NK-92 (cell line): ENCODE data around the gene TPRG1L.

Experiments used
- DNase-seq: peaks from one replicate; lab custom pipeline; 2025; ENCODE audit not compliant: unreplicated experiment; lab: John Stamatoyannopoulos, UW

The TPRG1L gene

DNA sequence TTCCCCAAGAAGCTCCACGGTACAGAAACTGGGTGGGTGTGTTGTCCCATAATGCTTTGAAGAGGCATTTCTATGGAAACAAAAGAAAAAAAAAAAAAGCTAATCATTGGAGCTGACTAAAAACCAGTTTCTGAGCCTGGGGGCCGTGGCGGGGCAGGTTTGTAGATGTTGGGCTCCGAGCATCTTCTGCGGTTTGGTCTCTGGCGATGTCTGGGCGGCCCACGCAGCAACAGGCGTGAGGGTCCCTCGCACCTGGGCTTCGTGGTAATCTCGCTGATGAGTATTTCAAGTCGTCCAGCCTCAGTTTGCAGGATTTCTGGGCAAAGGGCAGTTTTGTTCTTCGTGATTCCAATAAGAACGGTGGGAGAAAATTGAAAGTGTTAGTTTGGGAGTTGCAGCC, 34.3 kb downstream of the TPRG1L start:
- DNase-seq = no peak

DNA sequence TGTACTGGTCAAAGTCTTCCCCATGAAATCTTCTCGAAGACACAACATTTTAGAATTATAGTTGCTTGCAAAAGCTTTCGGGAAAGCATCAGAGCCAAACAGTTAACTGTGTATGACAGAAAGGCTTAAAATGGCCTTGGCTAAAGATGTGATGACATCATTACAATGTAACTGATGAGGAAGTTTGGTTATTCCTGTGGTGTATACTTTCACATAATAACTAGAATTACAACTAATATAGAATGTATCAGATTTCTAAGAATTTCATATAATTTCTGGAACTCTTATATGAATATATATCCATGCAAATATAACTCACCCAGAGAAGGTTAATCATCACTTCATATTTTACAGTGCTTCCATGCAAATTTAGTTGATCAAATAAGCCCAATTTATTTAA, 35.9 kb downstream of the TPRG1L start:
- no peak for DNase-seq

DNA sequence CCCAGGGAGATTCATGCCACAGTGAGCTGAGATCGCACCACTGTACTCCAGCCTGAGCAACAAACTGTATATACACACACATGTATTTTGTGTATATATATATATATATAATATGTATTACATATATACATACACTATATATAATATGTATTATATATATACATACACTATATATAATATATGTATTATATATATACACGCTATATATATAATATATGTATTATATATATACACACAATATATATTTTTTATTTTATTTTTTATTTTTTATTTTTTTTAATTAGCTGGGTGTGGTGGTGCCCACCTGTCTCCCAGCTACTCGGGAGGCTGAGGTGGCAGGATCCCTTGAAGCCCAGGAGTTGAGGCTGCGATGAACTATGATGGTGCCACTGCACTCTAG, 36.8 kb downstream of the TPRG1L start:
- no peak for DNase-seq

DNA sequence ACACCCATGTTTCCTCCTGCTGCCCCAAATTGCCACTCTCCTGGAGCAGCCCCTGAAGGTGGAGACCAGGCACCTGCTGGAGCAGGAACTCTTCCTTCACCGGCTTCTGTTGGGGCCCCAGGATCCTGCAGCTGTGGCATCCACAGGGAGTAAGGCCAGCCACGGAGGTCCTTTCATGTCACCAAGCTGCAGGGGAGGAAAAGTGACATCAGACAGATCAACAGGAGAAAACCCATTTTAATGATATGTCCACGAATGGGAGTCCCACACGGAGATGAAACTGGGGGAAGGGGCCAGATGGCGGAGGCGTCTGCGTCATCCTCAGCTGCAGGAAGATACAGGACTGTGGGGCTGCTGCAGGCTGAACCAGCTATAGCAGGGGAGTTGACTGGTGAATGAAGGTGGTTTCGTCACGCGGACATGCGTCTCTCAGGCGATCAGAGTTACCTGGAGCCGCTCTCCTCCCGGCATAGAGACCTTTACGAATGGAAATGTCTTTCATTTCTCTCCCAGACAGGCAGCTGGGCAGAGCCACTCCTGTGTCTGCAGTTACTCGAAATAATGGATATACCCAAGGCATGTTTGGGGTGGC, 37.4 kb downstream of the TPRG1L start:
- DNase-seq = no peak

DNA sequence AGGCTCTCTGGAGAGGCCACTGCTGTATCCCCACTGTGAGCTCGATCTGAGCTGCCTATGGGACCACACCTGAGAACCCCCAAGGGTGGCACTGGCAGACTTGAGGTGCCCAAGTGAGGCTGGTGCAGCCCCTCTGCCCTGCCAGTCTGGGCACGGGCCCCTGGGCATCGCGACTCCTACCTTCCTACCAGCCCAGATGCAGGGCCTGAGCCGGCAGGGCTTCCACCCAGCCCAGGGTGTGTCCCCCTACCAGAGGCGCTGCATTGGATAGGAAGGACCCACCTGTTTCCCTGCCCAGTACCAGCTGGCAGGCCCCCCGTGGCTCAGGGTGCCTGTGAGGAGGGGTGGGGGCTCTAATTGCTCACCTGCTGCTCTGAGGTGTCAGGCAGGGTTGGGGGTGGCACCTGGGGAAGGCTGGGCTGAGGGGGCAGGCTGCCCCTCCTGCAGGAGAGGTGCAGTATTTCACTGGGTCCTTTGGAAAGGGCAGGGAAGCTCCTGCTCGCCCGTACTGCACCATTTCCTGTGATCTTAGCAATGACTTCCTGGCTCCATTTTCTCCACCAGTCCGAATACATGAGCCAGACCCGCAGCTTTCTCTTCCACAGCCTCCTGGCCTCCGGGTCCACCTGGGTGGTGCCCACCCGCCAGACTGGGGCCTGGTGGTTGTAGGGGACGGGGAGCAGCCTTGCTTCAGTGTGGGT, 39.3 kb downstream of the TPRG1L start:
- DNase-seq = no peak

DNA sequence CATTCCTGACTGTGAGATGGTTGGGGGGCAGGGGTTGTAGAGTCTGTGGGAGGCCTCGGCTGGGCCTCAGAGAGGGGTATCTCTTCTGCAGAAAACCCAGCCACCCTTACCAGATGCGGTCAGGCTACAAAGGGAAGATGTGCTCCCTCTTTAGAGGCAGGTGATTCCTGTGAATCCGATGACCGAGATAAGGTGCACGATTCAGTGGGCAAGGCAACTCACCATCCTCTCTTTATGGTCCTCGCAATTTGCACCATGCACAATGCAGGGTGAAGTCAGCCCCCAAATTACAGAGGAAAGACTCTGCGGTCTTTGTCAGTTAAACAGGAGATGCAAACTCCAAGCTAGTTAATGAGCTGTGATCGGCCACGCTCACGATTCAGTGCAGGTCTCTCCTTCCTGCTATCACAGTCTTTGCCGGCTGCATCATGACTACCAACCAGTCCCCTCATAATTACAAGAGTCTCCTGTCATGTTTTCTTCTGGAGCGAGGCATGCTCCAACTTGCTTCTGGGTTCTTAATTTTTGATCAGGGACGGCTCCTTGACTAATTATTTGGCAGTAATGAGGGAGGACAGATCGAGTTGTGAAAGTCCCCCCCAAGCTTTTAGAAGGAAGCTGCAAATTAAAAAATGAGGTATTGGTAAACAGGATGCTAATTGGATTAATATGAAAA, 40.0 kb downstream of the TPRG1L start:
- no peak for DNase-seq

DNA sequence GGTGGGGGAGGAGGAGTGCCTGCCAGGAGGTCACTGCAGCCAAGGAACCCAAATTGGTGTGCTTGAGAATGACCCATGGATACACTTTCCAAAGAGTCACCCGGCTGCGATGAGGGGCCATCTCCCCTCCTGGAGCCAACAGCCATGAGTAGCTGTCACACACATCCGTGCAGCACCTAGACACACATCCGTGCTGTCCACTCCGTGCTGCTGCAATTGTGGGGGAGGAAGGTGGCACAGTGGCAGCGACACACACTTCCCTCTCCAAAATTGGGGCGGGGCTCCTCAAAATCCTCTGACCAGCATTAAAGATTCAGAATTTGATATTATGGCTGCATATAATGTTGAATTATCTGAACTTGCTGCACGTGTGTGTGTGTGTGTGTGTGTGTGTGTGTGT, 43.3 kb downstream of the TPRG1L start:
- DNase-seq = no peak

DNA sequence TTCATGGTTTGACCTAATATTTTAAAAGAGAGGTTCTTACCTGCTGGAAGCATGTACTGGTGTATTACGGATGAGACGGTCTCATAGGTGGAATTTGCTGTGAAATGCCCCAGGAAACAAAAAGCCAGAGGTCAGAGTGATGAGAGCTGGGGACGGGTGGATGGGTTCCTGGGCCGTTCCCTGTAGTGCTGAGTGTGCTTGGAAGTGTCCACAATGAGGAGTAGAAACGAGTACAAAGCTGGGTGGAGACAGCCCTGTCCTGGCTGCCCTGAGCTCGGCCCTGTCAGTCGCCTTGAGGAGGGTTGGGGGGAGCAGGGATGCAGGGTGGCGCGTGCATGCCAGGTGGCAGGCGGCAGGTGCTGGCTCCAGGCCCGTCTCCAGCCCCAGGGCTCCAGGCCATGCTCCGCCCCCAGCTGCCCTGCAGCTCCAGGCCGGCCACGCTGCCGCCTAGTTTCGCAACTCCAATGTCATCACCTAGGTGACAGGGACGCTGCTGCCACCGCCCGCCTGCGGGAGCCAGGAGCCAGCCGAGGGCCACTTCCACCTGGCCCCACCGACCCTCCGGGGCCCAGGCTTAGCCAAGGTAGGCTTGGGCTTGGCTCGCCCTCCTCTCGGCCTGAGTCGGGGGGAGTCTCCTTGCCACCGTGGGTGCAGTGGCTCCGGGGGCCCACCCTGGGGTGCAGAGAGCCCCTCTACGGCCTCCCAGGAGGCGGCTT, 43.9 kb downstream of the TPRG1L start:
- no peak for DNase-seq

DNA sequence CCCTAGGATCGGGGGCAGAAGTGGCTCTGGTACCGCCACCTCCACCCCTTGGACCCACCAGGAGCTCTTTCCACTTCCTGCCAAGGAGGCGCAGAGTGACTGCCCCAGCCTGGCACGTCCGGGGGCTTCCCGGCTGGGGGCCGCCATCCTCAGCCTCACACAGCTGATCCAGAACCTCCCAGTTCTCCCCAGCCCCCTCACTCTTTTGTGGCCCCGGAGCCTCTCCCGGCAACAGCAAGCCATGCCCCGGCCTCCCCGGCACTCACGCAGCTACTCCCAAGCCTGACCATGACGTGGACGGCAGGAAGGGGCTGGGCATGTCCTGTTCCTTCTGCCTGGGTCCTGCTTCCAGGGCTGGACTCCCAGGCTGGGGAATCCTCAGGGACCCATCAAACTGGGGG, 44.6 kb downstream of the TPRG1L start:
- DNase-seq = no peak

DNA sequence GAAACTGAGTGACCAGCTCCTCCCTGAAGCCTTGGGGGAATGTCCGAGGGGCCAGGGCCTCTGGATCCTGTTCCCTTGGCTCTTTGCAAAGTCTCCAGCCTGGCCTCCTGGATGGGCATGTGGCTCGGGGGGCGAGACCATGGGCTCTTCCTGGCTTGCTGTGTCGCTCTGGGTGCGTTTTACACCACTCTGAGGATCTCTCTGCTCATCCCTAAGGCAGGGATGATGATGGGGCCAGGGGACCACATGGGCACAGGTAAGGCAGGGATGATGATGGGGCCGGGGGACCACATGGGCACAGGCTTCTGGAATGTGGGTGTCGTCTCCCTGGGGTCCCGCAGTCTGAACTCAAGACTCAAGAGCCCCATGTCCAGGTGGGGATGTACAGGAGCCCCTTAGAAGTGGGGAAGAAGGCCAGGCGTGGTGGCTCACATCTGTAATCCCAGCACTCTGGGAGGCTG, 45.2 kb downstream of the TPRG1L start:
- DNase-seq = no peak

DNA sequence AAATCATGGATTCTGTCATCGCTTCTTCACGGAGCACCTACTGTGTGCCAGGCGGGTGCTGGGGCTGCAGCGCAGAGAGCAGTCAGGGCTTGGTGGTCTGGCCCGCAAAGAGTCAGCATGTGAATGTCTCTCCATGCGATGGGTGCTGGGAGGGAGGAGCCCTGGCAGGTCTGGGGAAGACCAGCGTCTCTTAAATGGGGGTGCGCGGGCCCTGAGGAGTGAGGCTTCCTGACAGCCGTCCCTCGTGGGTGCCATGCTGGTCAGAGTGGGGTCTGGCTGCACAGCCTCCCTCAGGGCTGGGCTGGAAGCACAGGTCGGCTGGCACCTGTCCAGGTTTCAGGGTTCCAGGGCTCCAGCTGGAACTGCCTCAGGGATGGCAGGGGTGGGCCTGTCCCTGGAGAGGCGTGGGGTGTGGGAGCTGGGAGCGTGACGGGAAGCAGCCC, 46.0 kb downstream of the TPRG1L start:
- no peak for DNase-seq

DNA sequence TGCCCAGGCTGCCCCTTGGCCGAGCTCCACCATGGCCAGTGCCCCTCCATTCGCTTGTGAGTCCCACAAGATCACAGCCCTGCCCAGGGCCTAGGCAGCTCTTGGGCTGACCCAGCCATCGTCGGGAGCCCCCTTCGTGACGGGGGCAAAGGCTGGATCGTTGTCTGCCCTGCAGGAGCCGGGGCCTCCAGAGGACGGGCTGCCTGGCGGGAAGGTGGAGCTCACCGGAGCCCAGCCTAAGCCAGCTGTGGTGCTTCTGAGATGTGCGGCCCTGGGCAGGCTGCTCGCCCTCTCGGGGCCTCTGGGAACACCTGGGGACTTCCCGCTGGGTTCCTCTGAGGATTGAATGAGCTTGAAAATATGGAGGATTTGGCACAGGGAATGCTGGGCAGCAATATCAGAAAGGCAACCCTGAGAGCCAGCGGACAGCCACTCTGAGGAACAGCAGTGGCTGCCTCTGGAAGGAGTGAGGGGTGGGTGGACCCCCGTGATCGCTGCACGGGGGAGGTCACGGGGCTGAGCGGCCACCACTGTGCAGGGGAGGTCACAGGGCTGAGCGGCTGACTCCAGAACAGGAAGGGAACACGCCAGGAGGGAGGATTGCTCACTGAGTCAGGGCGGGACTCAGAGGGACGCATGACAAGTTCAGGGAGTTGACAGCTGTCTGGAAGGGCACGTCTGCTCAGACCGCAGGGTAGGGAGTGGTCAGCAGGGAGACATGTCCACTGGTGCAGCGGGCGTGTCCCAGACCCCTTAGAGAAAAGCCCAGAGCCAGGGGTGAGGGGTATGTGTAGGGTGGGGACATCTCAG, 46.8 kb downstream of the TPRG1L start:
- no peak for DNase-seq

DNA sequence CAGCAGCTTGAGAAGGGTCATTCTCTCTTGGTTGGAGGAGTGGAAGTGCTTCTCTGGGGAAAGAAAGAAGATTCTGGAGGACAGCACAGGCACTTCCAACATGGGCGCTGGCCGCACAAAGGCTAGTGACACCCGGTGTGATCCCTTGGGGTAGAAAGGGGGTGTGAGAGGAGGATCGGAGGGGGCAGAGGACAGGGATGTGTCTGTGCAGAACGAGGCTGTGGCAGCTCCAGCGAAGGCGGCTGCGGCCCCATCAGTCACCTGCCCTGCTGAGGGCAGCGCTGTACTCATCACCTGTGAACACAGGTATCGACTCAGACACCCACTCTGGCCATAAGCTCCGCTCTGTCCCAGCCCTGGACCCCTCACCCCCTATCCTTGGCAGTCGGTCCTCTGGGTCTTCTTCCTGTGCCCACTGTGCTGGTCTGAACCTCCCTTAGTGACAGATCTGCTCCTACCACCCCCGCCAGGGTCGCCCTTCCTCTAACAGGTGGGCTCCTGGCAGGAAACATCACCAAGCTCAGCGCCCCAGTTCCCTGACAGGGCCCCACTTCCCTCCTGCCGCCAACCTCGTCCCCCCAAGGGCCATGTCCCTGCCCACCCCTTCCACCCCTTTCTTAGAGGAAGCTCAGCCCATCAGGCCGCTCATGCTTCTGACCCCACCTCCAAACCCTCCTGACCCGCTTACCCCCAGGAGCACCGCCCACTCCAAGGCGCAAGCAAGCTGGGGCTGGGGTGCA, 47.6 kb downstream of the TPRG1L start:
- no peak for DNase-seq

DNA sequence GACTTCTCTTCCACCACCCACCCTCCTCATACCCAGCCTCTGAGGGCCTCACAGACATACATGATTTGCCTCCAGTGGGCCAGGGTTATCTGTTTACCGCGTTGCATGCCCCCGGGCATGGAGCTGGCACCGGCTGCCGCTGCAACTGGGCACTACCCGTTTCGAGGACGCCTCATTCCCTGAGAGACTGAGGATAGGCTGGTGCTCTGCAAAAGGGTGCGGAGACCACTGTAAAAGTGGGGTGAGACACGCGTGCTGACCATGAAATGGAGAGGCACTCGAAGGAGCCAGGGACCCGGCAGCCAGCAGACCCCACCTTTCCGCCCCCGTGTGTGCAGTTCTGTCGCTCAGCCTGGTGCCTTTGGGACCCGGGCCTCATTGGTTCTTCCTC, 48.2 kb downstream of the TPRG1L start:
- no peak for DNase-seq

DNA sequence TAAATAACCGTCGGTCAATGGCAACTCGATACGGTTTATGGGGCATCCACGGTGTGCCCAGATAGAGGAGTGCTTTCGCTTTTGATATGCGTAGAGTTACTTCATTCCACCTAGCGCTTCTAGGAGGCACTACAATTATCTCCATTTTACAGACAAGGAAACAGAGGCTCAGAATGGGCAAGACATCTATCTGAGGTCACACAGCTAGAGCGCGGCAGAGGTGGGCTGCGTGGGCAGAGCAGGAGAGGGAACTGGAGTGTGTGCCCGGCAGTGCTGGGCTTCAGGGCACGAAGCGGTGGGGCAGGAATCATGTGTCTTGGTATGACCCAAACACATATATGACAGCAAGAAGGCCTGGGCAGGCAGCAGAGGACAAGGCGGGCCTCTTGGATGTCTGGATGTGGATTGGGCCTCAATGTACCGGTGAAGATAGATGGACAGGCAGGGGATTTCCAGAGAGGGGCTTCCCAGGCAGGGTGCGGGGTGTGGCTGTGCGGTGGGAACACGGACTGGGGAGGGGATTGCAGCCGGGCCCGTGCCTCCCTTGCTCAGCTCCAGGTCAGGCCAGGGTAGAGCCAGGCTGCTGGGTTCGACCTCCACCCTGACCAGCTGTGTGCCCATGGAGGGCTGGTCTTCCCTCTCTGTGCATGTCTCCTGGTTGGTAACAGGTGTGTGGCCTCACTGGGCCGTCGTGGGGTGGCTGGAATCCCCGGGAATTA, 48.7 kb downstream of the TPRG1L start:
- no peak for DNase-seq

DNA sequence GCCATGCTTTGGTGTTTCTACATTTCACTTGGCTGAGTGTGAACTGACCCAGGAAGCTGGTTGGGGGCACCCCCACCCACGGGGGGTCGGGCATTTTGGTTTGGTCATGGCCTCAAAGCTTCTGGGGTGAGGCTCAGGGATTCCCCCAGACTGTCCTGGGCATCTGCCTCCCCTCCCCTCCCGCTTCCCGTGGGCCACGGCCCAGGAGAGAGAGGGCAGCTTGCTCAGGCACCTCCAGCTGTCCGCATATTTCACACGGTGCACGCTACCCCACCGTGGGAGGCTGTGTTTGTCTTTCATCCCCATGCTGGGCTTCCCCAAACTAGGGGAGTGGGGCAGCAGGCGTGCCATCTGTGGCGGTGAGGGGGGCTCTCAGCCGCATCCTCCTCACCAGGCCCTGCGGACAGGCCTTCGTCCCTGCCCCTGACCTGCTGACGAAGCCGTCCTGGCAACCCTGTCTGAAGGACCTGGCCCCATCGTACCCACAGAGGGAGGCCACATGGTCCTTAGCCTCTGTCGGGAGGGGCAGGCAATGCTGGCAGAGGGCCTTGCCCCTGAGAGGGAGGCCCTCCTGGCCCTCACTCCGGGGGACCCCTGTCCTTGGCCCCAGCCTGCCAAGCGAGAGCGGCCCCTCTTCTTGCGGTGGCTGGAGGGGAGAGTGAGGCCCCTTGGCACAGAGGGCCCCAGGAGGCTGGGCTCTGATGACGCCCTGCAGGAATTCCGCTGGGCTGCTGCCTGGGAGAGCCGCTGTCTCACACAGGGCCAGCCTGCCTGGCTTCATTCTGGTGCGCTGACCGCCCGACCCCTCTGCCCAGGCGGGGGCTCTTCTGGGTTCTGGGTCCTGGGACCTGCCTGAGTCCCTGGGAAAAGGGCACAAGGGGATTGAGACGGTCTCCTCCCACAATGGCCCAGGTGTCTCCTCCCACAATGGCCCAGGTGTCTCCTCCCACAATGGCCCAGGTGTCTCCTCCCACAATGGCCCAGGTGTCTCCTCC, 49.6 kb downstream of the TPRG1L start:
- DNase-seq = no peak

DNA sequence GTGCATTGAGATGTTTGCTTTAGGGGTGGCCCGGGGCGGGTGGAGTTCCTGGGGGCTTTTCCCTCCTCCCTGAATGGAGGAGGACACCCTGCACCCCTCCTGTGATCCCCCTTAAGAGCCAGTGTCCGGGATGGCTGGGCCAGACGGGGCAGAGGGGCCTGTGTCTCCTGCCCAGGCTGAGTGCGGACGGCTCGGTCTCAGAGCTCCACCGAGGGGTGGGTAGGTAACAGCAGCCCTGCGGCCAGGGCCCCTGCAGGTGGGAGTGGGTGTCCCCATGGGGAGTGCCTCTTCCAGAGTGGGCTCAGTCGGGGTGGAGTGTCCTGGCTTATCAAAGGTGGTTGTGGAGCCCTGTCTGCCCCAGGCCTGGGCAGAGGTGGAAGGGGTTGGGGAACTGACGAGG, 50.6 kb downstream of the TPRG1L start:
- DNase-seq = no peak
